K562 (cell line): ENCODE results near the gene SLC44A1. TPM values are rescaled to one million over a fixed set of nuclear protein-coding genes. Genes with fewer than 3 reads are reported as not detected.
A peak's percentile ranks its signal among the peaks of the same experiment; 100 is the strongest.

Experiments used
- ARID3B ChIP-seq: fragments of 250-450 bp; sonication (Bioruptor Pico); IDR thresholded peaks from 2 replicates; pipeline ENCODE4 v1.4.0; 2020; ENCODE audit warnings: borderline replicate concordance
- ATF1 ChIP-seq, 2 experiments: fragments of 450-650 bp in 1 of 2; IDR thresholded peaks; 2 replicates each; pipeline ENCODE4 v1.6.1; 2016; ENCODE audit warnings: missing compliant biosample characterization in 1 of 2, missing genetic modification characterization in 1 of 2
- E2F3 ChIP-seq: fragments of 250-450 bp; sonication (Bioruptor Pico); IDR thresholded peaks from 2 replicates; pipeline ENCODE4 v1.4.0; 2020; ENCODE audit warnings: mild to moderate bottlenecking
- EHMT2 ChIP-seq: fragments of 450-650 bp; IDR thresholded peaks from 2 replicates; pipeline ENCODE4 v1.6.1; 2018; ENCODE audit warnings: antibody characterized with exemption
- ERF ChIP-seq: fragments of 450-650 bp; formaldehyde crosslinking; IDR thresholded peaks from 2 replicates; pipeline ENCODE4 v1.4.0; 2020; ENCODE audit warnings: mild to moderate bottlenecking, mixed read lengths
- GABPA ChIP-seq: fragments of 200-800 bp; sonication (Bioruptor generic); conservative IDR thresholded peaks from 2 replicates; pipeline ENCODE4 v1.6.1; 2016; ENCODE audit warnings: low read depth, missing genetic modification characterization, missing compliant biosample characterization
- GATAD2A ChIP-seq: fragments of 450-650 bp; IDR thresholded peaks from 2 replicates; pipeline ENCODE4 v1.6.1; 2017
- JUNB ChIP-seq: fragments of 450-650 bp; formaldehyde crosslinking; conservative IDR thresholded peaks from 2 replicates; pipeline ENCODE4 v1.4.0; 2020; ENCODE audit warnings: mild to moderate bottlenecking
- KDM5B ChIP-seq: fragments of 200-600 bp; sonication (generic); IDR thresholded peaks from 2 replicates; pipeline ENCODE4 v1.6.1; 2012; ENCODE audit warnings: low read depth, mild to moderate bottlenecking, moderate library complexity, low read length, control low read depth, inconsistent platforms; ENCODE audit not compliant: insufficient replicate concordance
- KLF13 ChIP-seq: fragments of 450-650 bp; IDR thresholded peaks from 2 replicates; pipeline ENCODE4 v1.6.1; 2016; ENCODE audit warnings: missing genetic modification characterization, low read depth, mild to moderate bottlenecking, missing compliant biosample characterization, moderate library complexity, borderline replicate concordance
- LARP7 ChIP-seq: fragments of 450-650 bp; IDR thresholded peaks from 2 replicates; pipeline ENCODE4 v1.6.1; 2016
- MTF1 ChIP-seq: fragments of 250-450 bp; sonication (Bioruptor Pico); IDR thresholded peaks from 2 replicates; pipeline ENCODE4 v1.9.0; 2021; ENCODE audit warnings: moderate library complexity, mild to moderate bottlenecking, inconsistent platforms, borderline replicate concordance
- NFRKB ChIP-seq: fragments of 450-650 bp; IDR thresholded peaks from 2 replicates; pipeline ENCODE4 v1.6.1; 2016; ENCODE audit warnings: low read depth
- SAFB2 ChIP-seq: fragments of 200-400 bp; formaldehyde crosslinking; IDR thresholded peaks from 2 replicates; pipeline ENCODE4 v1.6.1; 2018; ENCODE audit warnings: borderline replicate concordance, low read length, low read depth, moderate library complexity; ENCODE audit not compliant: severe bottlenecking
- SMAD4 ChIP-seq: fragments of 250-450 bp; sonication (Bioruptor Pico); conservative IDR thresholded peaks from 2 replicates; pipeline ENCODE4 v1.8.0; 2021; ENCODE audit warnings: inconsistent platforms, mild to moderate bottlenecking, moderate library complexity
- SNRNP70 ChIP-seq: fragments of 200-400 bp; formaldehyde crosslinking; optimal IDR thresholded peaks from 2 replicates; pipeline ENCODE3; 2017; ENCODE audit warnings: low read depth, low read length
- SUPT5H ChIP-seq: fragments of 450-650 bp; IDR thresholded peaks from 2 replicates; pipeline ENCODE4 v1.6.1; 2016
- TCFL5 ChIP-seq: fragments of 250-450 bp; sonication (Bioruptor Pico); conservative IDR thresholded peaks from 2 replicates; pipeline ENCODE4 v1.6.1; 2021; ENCODE audit warnings: mild to moderate bottlenecking, moderate library complexity, matching md5 sums
- TEAD2 ChIP-seq: fragments of 450-650 bp; IDR thresholded peaks from 2 replicates; pipeline ENCODE4 v1.6.1; 2016; ENCODE audit warnings: missing genetic modification characterization, control low read depth, missing compliant biosample characterization
- U2AF1 ChIP-seq: fragments of 200-400 bp; formaldehyde crosslinking; optimal IDR thresholded peaks from 2 replicates; pipeline ENCODE3; 2017; ENCODE audit warnings: mild to moderate bottlenecking, low read depth, low read length, moderate library complexity
- ZBTB12 ChIP-seq: fragments of 250-450 bp; sonication (Bioruptor Pico); IDR thresholded peaks from 2 replicates; pipeline ENCODE4 v1.4.0; 2020
- ZNF175 ChIP-seq: fragments of 200-800 bp; sonication (Bioruptor generic); IDR thresholded peaks from 2 replicates; pipeline ENCODE4 v1.6.1; 2016; ENCODE audit warnings: low read depth, mild to moderate bottlenecking, missing genetic modification characterization, missing compliant biosample characterization
- ZNF57 ChIP-seq: fragments of 450-650 bp; formaldehyde crosslinking; IDR thresholded peaks from 2 replicates; pipeline ENCODE4 v1.4.0; 2020; ENCODE audit warnings: mild to moderate bottlenecking, moderate library complexity
- ZNF717 ChIP-seq: fragments of 250-450 bp; sonication (Bioruptor Pico); IDR thresholded peaks from 2 replicates; pipeline ENCODE4 v1.5.0; 2021
- ZNF766 ChIP-seq: fragments of 200-800 bp; sonication (Bioruptor generic); conservative IDR thresholded peaks from 2 replicates; pipeline ENCODE4 v1.6.1; 2016; ENCODE audit warnings: missing genetic modification characterization, missing compliant biosample characterization
- ZNF79 ChIP-seq: fragments of 250-450 bp; sonication (Bioruptor Pico); IDR thresholded peaks from 2 replicates; pipeline ENCODE4 v1.4.0; 2020; ENCODE audit warnings: low read depth, mild to moderate bottlenecking, moderate library complexity
- ZSCAN29 ChIP-seq: fragments of 450-650 bp; IDR thresholded peaks from 2 replicates; pipeline ENCODE4 v1.6.1; 2017
- polyA plus RNA-seq, 8 experiments: library from polyadenylated mRNA; depleted of rRNA in 4 of 8; stranded (reverse) in 5 of 8; unstranded in 3 of 8; fragments of >200 nt; fragmentation: Nextera tagmentation in 2 of 8; fragmentation: Illumina TruSeq in 1 of 8; extraction: Ambion mirVana in 2 of 8; extraction: Trizol in 1 of 8; gene quantifications; 2 replicates each; pipeline versions ENCODE4 v1.2.1 to v1.2.3, GENCODE V29; 2011 to 2014; ENCODE audit warnings: inconsistent platforms in 1 of 8, missing spikeins in 1 of 8
- total RNA-seq, 7 experiments: library from RNA; depleted of rRNA in 6 of 7; stranded (reverse); fragments of >200 nt in 6 of 7; fragmentation: Illumina TruSeq in 2 of 7; extraction: Trizol in 2 of 7; gene quantifications; 2 replicates each; pipeline versions ENCODE4 v1.2.1 to v1.2.3, GENCODE V29; 2011 to 2021; ENCODE audit warnings: low replicate concordance in 1 of 7
- TF ChIP-seq, protein P1 (sequence below): fragments of 250-450 bp; sonication (Bioruptor Pico); IDR thresholded peaks from 2 replicates; pipeline ENCODE4 v1.8.0; 2022; ENCODE audit warnings: inconsistent platforms, mild to moderate bottlenecking, moderate library complexity, borderline replicate concordance

Gene SLC44A1
- total and polyA plus RNA-seq, 9 of the 15 experiments (the other 6 are each of a cell fraction or from before 2014, with no cell fraction given) = 0.11 to 0.59 (median 0.30) TPM

GRCh38 chr9:105299190-105299854 is 54.9 kb downstream of the SLC44A1 start (continued):
- no peak for TF ChIP-seq ERF (CRISPR knock-in tag)
- no peak for TF ChIP-seq U2AF1
- no peak for TF ChIP-seq ZNF79
- TF ChIP-seq ZNF717 = no peak
- no peak for TF ChIP-seq SAFB2
- peak; percentile 36; the same call in 1 of the 2 replicates for TF ChIP-seq JUNB (CRISPR knock-in tag)
- no peak for TF ChIP-seq KLF13 (tag)
- peak; percentile 49; the same call in 1 of the 2 replicates for TF ChIP-seq GABPA
- no peak for TF ChIP-seq E2F3 (CRISPR knock-in tag)
- TF ChIP-seq TCFL5 = no peak
- TF ChIP-seq KDM5B = no peak
- TF ChIP-seq ZSCAN29 = no peak
- TF ChIP-seq ZNF766 (CRISPR knock-in tag) = peak; percentile 70
- TF ChIP-seq, protein P1, sequence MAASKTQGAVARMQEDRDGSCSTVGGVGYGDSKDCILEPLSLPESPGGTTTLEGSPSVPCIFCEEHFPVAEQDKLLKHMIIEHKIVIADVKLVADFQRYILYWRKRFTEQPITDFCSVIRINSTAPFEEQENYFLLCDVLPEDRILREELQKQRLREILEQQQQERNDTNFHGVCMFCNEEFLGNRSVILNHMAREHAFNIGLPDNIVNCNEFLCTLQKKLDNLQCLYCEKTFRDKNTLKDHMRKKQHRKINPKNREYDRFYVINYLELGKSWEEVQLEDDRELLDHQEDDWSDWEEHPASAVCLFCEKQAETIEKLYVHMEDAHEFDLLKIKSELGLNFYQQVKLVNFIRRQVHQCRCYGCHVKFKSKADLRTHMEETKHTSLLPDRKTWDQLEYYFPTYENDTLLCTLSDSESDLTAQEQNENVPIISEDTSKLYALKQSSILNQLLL (CRISPR knock-in tag) = no peak
- no peak for TF ChIP-seq LARP7
- TF ChIP-seq ATF1 (CRISPR knock-in tag; IDR thresholded peaks at IDR 0.05) = no peak
- peak; percentile 65; the same call in 1 of the 2 replicates for TF ChIP-seq ATF1 (tag; IDR thresholded peaks at IDR 0.05)
- no peak for TF ChIP-seq ARID3B (CRISPR knock-in tag)
- TF ChIP-seq MTF1 = no peak
- no peak for TF ChIP-seq EHMT2
- peak; percentile 32; the same call in 1 of the 2 replicates for TF ChIP-seq ZNF175 (CRISPR knock-in tag)
- no peak for TF ChIP-seq SNRNP70
- no peak for TF ChIP-seq SUPT5H
- no peak for TF ChIP-seq NFRKB
- TF ChIP-seq TEAD2 (tag) = no peak
- TF ChIP-seq SMAD4 (CRISPR knock-in tag) = 0 out of 2 replicates have a peak, but pooled peaks have one; percentile 43
- no peak for TF ChIP-seq GATAD2A
- TF ChIP-seq ZBTB12 (CRISPR knock-in tag) = peak; percentile 13; the same call in 1 of the 2 replicates
- TF ChIP-seq ZNF57 (CRISPR knock-in tag) = no peak
